ENCODE data around the gene LARP7.
"Not testable (repeated sequence)": the region's sequence is repeated elsewhere in the genome, so short reads cannot be mapped to it uniquely, and the experiment has no call there.

The LARP7 gene

DNA sequence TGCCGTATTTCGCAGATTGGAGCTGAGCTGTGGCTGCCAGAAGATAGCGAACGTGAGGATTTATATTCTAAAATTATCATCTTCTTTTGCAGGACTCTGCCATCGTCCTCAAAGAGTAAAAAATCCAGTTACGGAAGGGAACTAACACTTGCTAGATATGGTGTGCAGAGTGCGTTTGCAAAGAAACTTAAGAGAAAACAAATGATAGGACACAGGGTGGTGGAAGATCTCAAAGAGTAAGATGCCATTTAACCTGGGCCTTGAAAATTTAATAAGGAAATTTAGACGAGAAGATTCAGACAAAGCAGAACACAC lies 566 bp downstream of the LARP7 start:
- in situ Hi-C loops (cut with HindIII; ENCODE audit: low pct_ligation_motif_present, low sequenced_read_pairs) = no loop called here
- Histone ChIP-seq H3K27ac (peak overlapping the region; percentile 97), H3K4me3 (ENCODE audit: low read depth, low read length) (peak overlapping the region; percentile 95), H3K36me3 (replicated peaks) (peaks cover 4% of the 10 kb centered on the region), H3K27me3 (replicated peaks) (no peaks in the 10 kb centered on the region)
- TF ChIP-seq, protein P1, sequence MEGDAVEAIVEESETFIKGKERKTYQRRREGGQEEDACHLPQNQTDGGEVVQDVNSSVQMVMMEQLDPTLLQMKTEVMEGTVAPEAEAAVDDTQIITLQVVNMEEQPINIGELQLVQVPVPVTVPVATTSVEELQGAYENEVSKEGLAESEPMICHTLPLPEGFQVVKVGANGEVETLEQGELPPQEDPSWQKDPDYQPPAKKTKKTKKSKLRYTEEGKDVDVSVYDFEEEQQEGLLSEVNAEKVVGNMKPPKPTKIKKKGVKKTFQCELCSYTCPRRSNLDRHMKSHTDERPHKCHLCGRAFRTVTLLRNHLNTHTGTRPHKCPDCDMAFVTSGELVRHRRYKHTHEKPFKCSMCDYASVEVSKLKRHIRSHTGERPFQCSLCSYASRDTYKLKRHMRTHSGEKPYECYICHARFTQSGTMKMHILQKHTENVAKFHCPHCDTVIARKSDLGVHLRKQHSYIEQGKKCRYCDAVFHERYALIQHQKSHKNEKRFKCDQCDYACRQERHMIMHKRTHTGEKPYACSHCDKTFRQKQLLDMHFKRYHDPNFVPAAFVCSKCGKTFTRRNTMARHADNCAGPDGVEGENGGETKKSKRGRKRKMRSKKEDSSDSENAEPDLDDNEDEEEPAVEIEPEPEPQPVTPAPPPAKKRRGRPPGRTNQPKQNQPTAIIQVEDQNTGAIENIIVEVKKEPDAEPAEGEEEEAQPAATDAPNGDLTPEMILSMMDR (IDR thresholded peaks at IDR 0.05; ENCODE audit: low read depth, low read length, missing control alignments) = no peak
- DNase-seq = no peak

DNA sequence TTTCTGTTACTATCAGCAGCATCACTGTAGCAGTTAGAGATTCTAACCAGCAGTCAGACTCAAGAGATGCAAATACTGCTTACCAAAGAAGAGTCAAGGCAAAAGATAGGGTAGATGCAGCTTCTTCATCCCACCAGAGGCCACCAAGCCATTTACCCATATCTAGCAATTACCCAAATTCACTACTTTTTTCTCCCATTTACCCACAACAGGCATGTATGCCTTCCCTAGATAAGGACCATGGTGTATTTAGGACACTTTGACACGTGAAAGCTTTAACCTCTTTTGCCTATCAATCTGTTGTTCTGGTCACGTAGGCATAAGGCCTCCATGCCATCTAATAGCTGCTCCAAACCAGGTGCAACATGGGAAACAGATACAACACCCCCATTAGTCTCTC lies 5.6 kb downstream of the LARP7 start:
- H3K27me3 ChIP-seq (replicated peaks) = no peaks in the 10 kb centered on the region
- H3K27ac ChIP-seq = no peak overlapping the region
- peaks cover 13% of the 10 kb centered on the region for H3K36me3 ChIP-seq (replicated peaks)
- in situ Hi-C loops (cut with HindIII; ENCODE audit: low pct_ligation_motif_present, low sequenced_read_pairs) = no loop called here
- TF ChIP-seq, protein P1 (IDR thresholded peaks at IDR 0.05; ENCODE audit: low read depth, low read length, missing control alignments) = no peak
- DNase-seq = no peak
- H3K4me3 ChIP-seq (ENCODE audit: low read depth, low read length) = no peak overlapping the region

DNA sequence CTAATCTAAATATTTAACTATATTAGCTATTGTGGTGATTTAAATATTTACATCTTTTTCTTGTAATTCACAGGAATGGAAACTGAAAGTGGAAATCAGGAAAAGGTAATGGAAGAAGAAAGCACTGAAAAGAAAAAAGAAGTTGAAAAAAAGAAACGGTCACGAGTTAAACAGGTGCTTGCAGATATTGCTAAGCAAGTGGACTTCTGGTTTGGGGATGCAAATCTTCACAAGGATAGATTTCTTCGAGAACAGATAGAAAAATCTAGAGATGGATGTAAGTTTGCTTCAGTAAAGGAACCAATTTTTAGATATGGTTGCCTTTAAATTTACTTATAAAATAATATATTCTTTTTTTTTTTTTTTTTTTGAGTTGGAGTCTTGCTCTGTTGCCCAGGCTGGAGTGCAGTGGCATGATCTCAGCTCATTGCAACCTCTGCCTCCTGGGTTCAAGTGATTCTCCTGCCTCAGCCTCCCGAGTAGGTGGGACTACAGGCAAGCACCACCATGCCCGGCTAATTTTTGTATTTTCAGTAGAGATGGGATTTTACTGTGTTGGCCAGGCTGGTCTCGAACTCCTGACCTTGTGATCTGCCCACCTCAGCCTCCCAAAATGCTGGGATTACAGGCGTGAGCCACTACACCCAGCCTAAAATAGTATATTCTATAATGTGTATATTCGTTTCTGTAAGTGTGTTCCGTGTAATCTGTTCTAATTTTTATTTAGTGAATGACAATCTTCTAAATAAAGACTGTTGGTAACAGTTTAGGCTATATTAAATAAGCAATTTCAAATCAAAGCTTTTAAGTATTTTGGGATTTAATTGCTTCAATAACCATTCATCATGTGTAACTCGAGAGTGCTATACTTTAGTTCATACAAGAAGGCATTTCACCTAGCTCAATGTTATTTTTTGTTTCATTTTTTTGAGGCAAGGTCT lies 7.9 kb downstream of the LARP7 start:
- DNase-seq; H3K27me3 ChIP-seq (replicated peaks); H3K4me3 ChIP-seq (ENCODE audit: low read depth, low read length); in situ Hi-C loops (cut with HindIII; ENCODE audit: low pct_ligation_motif_present, low sequenced_read_pairs); H3K27ac ChIP-seq: not testable (repeated sequence)
- peaks cover 13% of the 10 kb centered on the region for H3K36me3 ChIP-seq (replicated peaks)

DNA sequence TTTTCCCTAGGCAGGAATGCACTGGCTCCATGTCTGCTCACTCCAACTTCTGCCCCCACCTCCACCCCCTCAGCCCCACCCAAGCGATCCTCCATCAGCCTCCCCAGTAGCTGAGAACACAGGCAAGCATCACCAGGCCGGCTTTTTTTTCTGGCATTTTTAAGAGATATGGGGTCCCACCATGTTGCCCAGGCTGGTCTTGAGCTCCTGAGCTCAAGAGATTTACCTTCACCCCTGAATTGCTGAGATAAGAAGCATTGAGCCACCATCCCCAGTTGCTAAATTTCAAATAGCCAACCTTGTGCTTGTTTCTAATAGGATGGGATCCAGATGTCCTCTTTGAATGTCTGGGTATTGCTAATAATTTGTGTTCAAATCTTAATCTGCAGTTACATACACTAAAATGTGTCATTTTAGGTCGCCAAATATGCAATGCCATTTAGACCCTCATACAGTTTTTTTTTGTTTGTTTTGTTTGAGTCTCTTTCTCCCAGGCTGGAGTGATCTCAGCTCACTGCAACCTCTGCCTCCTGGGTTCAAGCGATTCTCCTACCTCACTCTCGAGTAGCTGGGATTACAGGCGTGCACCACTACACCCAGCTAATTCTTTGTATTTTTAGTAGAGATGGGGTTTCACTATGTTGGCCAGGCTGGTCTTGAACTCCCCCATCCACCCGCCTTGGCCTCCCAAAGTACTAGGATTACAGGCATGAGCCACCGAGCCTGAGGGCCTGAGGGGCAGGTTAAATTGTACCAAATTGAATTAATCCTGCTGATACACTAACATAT lies 8.8 kb downstream of the LARP7 start:
- no peak for DNase-seq
- H3K36me3 ChIP-seq (replicated peaks) = peaks cover 15% of the 10 kb centered on the region

DNA sequence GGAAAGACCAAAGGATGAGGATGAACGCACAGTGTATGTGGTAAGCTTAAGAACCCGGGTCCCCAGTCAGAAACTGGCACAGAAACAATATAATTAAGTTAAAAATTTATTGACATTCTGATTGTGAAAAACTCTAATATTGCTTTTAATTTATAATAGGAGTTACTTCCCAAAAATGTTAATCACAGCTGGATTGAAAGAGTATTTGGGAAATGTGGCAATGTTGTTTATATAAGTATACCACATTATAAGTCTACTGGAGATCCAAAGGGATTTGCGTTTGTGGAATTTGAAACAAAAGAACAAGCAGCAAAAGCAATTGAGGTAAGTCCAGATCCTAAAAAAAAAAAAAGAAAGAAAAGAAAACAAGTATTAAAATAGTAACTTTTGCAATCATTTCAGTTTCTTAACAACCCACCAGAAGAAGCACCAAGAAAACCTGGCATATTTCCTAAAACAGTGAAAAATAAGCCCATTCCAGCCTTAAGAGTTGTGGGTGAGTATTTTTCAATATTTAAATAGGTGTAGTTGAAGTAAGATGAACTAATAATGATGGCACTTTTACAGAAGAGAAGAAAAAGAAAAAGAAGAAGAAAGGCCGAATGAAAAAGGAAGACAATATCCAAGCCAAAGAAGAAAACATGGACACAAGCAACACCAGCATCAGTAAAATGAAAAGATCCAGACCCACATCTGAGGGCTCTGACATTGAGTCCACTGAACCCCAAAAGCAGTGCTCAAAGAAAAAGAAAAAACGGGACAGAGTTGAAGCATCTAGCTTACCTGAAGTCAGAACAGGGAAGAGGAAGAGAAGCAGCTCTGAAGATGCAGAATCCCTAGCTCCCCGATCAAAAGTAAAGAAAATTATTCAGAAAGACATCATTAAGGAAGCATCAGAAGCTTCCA lies 9.9 kb downstream of the LARP7 start:
- DNase-seq = no peak
- H3K27me3 ChIP-seq (replicated peaks) = no peaks in the 10 kb centered on the region
- no peak overlapping the region for H3K27ac ChIP-seq
- peaks cover 19% of the 10 kb centered on the region for H3K36me3 ChIP-seq (replicated peaks)
- no peak overlapping the region for H3K4me3 ChIP-seq (ENCODE audit: low read depth, low read length)
- in situ Hi-C loops (cut with HindIII; ENCODE audit: low pct_ligation_motif_present, low sequenced_read_pairs) = no loop called here
- TF ChIP-seq, protein P1 (IDR thresholded peaks at IDR 0.05; ENCODE audit: low read depth, low read length, missing control alignments) = no peak

More for the DNA sequence above, 8.8 kb downstream of the LARP7 start:
- H3K27me3 ChIP-seq (replicated peaks) = no peaks in the 10 kb centered on the region
- H3K27ac ChIP-seq = no peak overlapping the region
- TF ChIP-seq, protein P1 (IDR thresholded peaks at IDR 0.05; ENCODE audit: low read depth, low read length, missing control alignments) = no peak
- H3K4me3 ChIP-seq (ENCODE audit: low read depth, low read length) = no peak overlapping the region
- in situ Hi-C loops (cut with HindIII; ENCODE audit: low pct_ligation_motif_present, low sequenced_read_pairs) = no loop called here

Measured in brain microvascular endothelial cell (primary cell).